Liver (tissue), 3 donors: ENCODE measurements around the gene ULK2.

Experiments used
- ATF3 ChIP-seq: IDR thresholded peaks from 2 replicates; pipeline ENCODE4 v1.6.1; 2016; ENCODE audit warnings: antibody characterized with exemption
- EGR1 ChIP-seq, 2 donors: IDR thresholded peaks; 2 replicates each; pipeline ENCODE4 v1.6.1; 2016 to 2018; ENCODE audit warnings: antibody characterized with exemption in 2 of 2, low read depth in 2 of 2
- FOXA1 ChIP-seq: IDR thresholded peaks from 2 replicates; pipeline ENCODE4 v1.6.1; 2016; ENCODE audit warnings: antibody characterized with exemption
- GABPA ChIP-seq, 2 donors: IDR thresholded peaks in 1 of 2; conservative IDR thresholded peaks in 1 of 2; 2 replicates each; pipeline ENCODE4 v1.6.1; 2016; ENCODE audit warnings: antibody characterized with exemption in 2 of 2, mild to moderate bottlenecking in 1 of 2, moderate library complexity in 1 of 2
- HNF4A ChIP-seq, 2 donors: conservative IDR thresholded peaks; 2 replicates each; pipeline ENCODE4 v1.6.1; 2016; ENCODE audit warnings: antibody characterized with exemption in 2 of 2, mild to moderate bottlenecking in 2 of 2
- JUND ChIP-seq, 2 donors: IDR thresholded peaks; 2 replicates each; pipeline ENCODE4 v1.6.1; 2016; ENCODE audit warnings: antibody characterized with exemption in 2 of 2
- NR2F2 ChIP-seq: IDR thresholded peaks from 2 replicates; pipeline ENCODE4 v1.6.1; 2016; ENCODE audit warnings: antibody characterized with exemption
- SP1 ChIP-seq: IDR thresholded peaks from 2 replicates; pipeline ENCODE4 v1.6.1; 2018; ENCODE audit warnings: antibody characterized with exemption, mild to moderate bottlenecking
- TAF1 ChIP-seq: conservative IDR thresholded peaks from 2 replicates; pipeline ENCODE4 v1.6.1; 2016; ENCODE audit warnings: antibody characterized with exemption, mild to moderate bottlenecking
- YY1 ChIP-seq: IDR thresholded peaks from 2 replicates; pipeline ENCODE4 v1.6.1; 2016; ENCODE audit warnings: antibody characterized with exemption, mild to moderate bottlenecking
- ZBTB33 ChIP-seq: IDR thresholded peaks from 2 replicates; pipeline ENCODE4 v1.6.1; 2016; ENCODE audit warnings: antibody characterized with exemption
- TF ChIP-seq, protein P1 (sequence below): IDR thresholded peaks from 2 replicates; pipeline ENCODE4 v1.6.1; 2016; ENCODE audit warnings: antibody characterized with exemption
- TF ChIP-seq, protein P2 (sequence below): fragments of 150-350 bp; IDR thresholded peaks from 2 replicates; pipeline ENCODE4 v1.5.1; 2017; ENCODE audit warnings: improper control_type of control experiment, low read depth, low read length; ENCODE audit not compliant: missing input control
- TF ChIP-seq, protein P3 (sequence below): IDR thresholded peaks from 2 replicates; pipeline ENCODE4 v1.6.1; 2016; ENCODE audit warnings: antibody characterized with exemption, mild to moderate bottlenecking
- donor health status: healthy.
- donor health status: healthy.

DNA sequence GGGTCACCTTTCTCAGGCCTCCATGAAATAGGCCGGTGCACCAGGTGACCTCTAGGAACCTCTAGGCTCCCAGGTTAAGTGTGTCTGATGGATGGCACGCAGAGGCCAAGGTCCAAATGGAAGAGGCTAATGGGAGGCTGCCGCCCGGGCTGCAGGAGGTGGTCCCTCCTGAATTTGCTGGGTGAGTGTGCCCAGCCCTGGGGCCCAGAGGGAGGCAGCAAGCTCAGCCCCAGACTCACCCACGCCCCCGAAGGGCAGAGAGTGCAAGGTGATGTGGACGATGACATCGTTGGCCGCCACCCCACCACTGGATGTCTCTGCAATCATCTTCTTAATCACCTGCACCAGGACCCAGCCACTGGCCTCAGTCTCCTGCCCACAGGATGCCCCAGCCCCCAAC, 129.0 kb downstream of the ULK2 start:
- TF ChIP-seq, protein P1, sequence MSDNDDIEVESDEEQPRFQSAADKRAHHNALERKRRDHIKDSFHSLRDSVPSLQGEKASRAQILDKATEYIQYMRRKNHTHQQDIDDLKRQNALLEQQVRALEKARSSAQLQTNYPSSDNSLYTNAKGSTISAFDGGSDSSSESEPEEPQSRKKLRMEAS: no peak
- TF ChIP-seq, protein P2, sequence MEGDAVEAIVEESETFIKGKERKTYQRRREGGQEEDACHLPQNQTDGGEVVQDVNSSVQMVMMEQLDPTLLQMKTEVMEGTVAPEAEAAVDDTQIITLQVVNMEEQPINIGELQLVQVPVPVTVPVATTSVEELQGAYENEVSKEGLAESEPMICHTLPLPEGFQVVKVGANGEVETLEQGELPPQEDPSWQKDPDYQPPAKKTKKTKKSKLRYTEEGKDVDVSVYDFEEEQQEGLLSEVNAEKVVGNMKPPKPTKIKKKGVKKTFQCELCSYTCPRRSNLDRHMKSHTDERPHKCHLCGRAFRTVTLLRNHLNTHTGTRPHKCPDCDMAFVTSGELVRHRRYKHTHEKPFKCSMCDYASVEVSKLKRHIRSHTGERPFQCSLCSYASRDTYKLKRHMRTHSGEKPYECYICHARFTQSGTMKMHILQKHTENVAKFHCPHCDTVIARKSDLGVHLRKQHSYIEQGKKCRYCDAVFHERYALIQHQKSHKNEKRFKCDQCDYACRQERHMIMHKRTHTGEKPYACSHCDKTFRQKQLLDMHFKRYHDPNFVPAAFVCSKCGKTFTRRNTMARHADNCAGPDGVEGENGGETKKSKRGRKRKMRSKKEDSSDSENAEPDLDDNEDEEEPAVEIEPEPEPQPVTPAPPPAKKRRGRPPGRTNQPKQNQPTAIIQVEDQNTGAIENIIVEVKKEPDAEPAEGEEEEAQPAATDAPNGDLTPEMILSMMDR: no peak
- no peak for TF ChIP-seq EGR1 (IDR thresholded peaks at IDR 0.05; ENCODE audit: low read depth in 2 of 2)
- TF ChIP-seq ATF3: no peak
- TF ChIP-seq HNF4A (conservative IDR thresholded peaks at IDR 0.05): no peak
- TF ChIP-seq TAF1: no peak
- TF ChIP-seq SP1: no peak
- TF ChIP-seq, protein P3, sequence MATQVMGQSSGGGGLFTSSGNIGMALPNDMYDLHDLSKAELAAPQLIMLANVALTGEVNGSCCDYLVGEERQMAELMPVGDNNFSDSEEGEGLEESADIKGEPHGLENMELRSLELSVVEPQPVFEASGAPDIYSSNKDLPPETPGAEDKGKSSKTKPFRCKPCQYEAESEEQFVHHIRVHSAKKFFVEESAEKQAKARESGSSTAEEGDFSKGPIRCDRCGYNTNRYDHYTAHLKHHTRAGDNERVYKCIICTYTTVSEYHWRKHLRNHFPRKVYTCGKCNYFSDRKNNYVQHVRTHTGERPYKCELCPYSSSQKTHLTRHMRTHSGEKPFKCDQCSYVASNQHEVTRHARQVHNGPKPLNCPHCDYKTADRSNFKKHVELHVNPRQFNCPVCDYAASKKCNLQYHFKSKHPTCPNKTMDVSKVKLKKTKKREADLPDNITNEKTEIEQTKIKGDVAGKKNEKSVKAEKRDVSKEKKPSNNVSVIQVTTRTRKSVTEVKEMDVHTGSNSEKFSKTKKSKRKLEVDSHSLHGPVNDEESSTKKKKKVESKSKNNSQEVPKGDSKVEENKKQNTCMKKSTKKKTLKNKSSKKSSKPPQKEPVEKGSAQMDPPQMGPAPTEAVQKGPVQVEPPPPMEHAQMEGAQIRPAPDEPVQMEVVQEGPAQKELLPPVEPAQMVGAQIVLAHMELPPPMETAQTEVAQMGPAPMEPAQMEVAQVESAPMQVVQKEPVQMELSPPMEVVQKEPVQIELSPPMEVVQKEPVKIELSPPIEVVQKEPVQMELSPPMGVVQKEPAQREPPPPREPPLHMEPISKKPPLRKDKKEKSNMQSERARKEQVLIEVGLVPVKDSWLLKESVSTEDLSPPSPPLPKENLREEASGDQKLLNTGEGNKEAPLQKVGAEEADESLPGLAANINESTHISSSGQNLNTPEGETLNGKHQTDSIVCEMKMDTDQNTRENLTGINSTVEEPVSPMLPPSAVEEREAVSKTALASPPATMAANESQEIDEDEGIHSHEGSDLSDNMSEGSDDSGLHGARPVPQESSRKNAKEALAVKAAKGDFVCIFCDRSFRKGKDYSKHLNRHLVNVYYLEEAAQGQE: no peak
- TF ChIP-seq YY1: no peak
- TF ChIP-seq JUND (IDR thresholded peaks at IDR 0.05): no peak
- TF ChIP-seq FOXA1: no peak
- no peak for TF ChIP-seq ZBTB33
- TF ChIP-seq GABPA (IDR thresholded peaks at IDR 0.05 in 1 of 2, conservative IDR thresholded peaks at IDR 0.05 in 1 of 2): no peak
- TF ChIP-seq NR2F2: no peak
